ENCODE measurements around the gene PNLIP.

- no peak for TF ChIP-seq POLR2AphosphoS5 (IDR thresholded peaks at IDR 0.05; ENCODE audit: low read depth, low read length)
- TF ChIP-seq CTCF (IDR thresholded peaks at IDR 0.05), result no peak
- no peak for TF ChIP-seq RCOR1 (IDR thresholded peaks at IDR 0.05; ENCODE audit: low read length)
- no peak for TF ChIP-seq CHD2 (IDR thresholded peaks at IDR 0.05; ENCODE audit: low read length, partially characterized antibody)
- TF ChIP-seq USF1 (IDR thresholded peaks at IDR 0.05; ENCODE audit: borderline replicate concordance, low read depth), result no peak
- TF ChIP-seq JUND (IDR thresholded peaks at IDR 0.05), result no peak
- TF ChIP-seq EP300 (IDR thresholded peaks at IDR 0.05; ENCODE audit: borderline replicate concordance in 1 of 2, low read depth in 1 of 2, low read length in 1 of 2), result no peak
- no peak for TF ChIP-seq GATA2 (CRISPR knock-in tag; IDR thresholded peaks at IDR 0.05)
Observed at GRCh38 chr10:116565534-116565933, 19.8 kb downstream of the PNLIP start.
